Right cardiac atrium (tissue), 5 donors: ENCODE results near the gene MICU1. TPM values are rescaled to one million over a fixed set of nuclear protein-coding genes. Genes with fewer than 3 reads are reported as not detected.
"Not testable (repeated sequence)": the region's sequence is repeated elsewhere in the genome, so short reads cannot be mapped to it uniquely, and the experiment has no call there.

ENCODE experiments used
- ATAC-seq, 2 donors: fragments of 200-7000 bp; cut with Tn5 transposase; one replicate each; pipeline versions ENCODE4 v1.8.0 to v1.9.1; 2020; ENCODE audit warnings: moderate library complexity in 2 of 2, mild to moderate bottlenecking in 1 of 2
- DNase-seq, 3 donors: peaks; one replicate each; pipeline ENCODE4 v3.0.0-alpha.2; 2020
- H3K27ac ChIP-seq: one replicate; pipeline ENCODE4 v1.5.1; 2013; ENCODE audit warnings: mild to moderate bottlenecking, low read length, control low read depth, moderate library complexity
- H3K27me3 ChIP-seq: one replicate; pipeline ENCODE4 v1.6.1; 2013; ENCODE audit not compliant: control insufficient read depth, insufficient read depth
- H3K4me1 ChIP-seq: one replicate; pipeline ENCODE4 v1.6.1; 2013; ENCODE audit warnings: low read length; ENCODE audit not compliant: control insufficient read depth, insufficient read depth
- H3K4me3 ChIP-seq: one replicate; pipeline ENCODE4 v1.5.1; 2013; ENCODE audit warnings: low read length, control low read depth
- H3K9me3 ChIP-seq: one replicate; pipeline ENCODE4 v1.6.1; 2013; ENCODE audit warnings: low read length; ENCODE audit not compliant: control insufficient read depth
- WGBS: extraction: QIAGEN DNeasy Blood & Tissue Kit; methylation state at CpG from one replicate; pipeline ENCODE4 v1.1.7; 2013; 5-methylcytosine and 5-hydroxymethylcytosine counted together
- intact Hi-C, 4 donors: fragments of 100-400 bp; cut with DNase I; formaldehyde crosslinking; loops; one replicate each; pipeline versions ENCODE4 v1.11.0 to v1.14.0; 2022 to 2023
- polyA plus RNA-seq: library from polyadenylated mRNA; stranded (reverse); fragments of 200-250 nt; gene quantifications from one replicate; pipeline ENCODE4 v1.2.3, GENCODE V29; 2013
- total RNA-seq, 4 donors: library from RNA; stranded (reverse); fragmentation: NEBNext Ultra II Directional; extraction: Animal tissue kit (Norgen Biotek cat#: 25700); gene quantifications; one replicate each; pipeline ENCODE4 v1.2.1, GENCODE V29; 2021
- donor health status: healthy with polysubstance abuse.
- donor health status: DM: no; HTN: yes; CAD: no.
- donor health status: DM: no; HTN: no; CAD: no.
- donor health status: DM: no; HTN: yes; CAD: no; lungs with severe emphysema.
- donor health status: DM: yes; HTN: yes; CAD: no.

MICU1 gene
- total and polyA plus RNA-seq, 5 donors = 35.3 to 51.2 (median 42.0) TPM

- H3K9me3 ChIP-seq = no peaks in the 10 kb centered on the region
- H3K4me3 ChIP-seq = no peak overlapping the region
- H3K27me3 ChIP-seq = no peaks in the 10 kb centered on the region
- 77% methylated on average over 3 of the region's 3 CpGs for WGBS
- DNase-seq (no peak), ATAC-seq (no peak)
- intact Hi-C loops = no loop called here
- no peak overlapping the region for H3K27ac ChIP-seq
- no peaks in the 10 kb centered on the region for H3K4me1 ChIP-seq
Measured at GRCh38 chr10:72654720-72655119, 28.8 kb upstream of the MICU1 start.

GRCh38 chr10:72653383-72654096 is 27.7 kb upstream of the MICU1 start:
- 69% methylated on average over 6 of the region's 6 CpGs for WGBS
- ATAC-seq (no peak), DNase-seq (no peak)
- intact Hi-C loops = no loop called here
- Histone ChIP-seq H3K27me3 (no peaks in the 10 kb centered on the region), H3K9me3 (no peaks in the 10 kb centered on the region), H3K4me1 (no peaks in the 10 kb centered on the region), H3K4me3 (no peak overlapping the region), H3K27ac (no peak overlapping the region)

GRCh38 chr10:72649291-72649690 is 23.4 kb upstream of the MICU1 start:
- ATAC-seq = no peak
- 58% methylated on average over 5 of the region's 5 CpGs for WGBS
- no peaks in the 10 kb centered on the region for H3K4me1 ChIP-seq
- H3K4me3 ChIP-seq = no peak overlapping the region
- no peak overlapping the region for H3K27ac ChIP-seq
- no peaks in the 10 kb centered on the region for H3K27me3 ChIP-seq
- DNase-seq = no peak
- H3K9me3 ChIP-seq = no peaks in the 10 kb centered on the region
- intact Hi-C loops = no loop called here

GRCh38 chr10:72648301-72648700 is 22.4 kb upstream of the MICU1 start:
- Histone ChIP-seq H3K4me3 (no peak overlapping the region), H3K27ac (no peak overlapping the region), H3K27me3 (no peaks in the 10 kb centered on the region), H3K4me1 (no peaks in the 10 kb centered on the region), H3K9me3 (no peaks in the 10 kb centered on the region)
- ATAC-seq (no peak), DNase-seq (no peak)
- intact Hi-C loops = no loop called here
- 94% methylated on average over 1 of the region's 1 CpG for WGBS

- ATAC-seq, H3K27me3 ChIP-seq, H3K4me1 ChIP-seq, H3K9me3 ChIP-seq, DNase-seq, H3K27ac ChIP-seq, intact Hi-C loops, H3K4me3 ChIP-seq: not testable (repeated sequence)
- 90% methylated on average over 3 of the region's 3 CpGs for WGBS
Measured at GRCh38 chr10:72646971-72647370, 21.1 kb upstream of the MICU1 start.

- peak in 1 of 2 donors; percentile 75 for ATAC-seq
- intact Hi-C loops = no loop called here
- Histone ChIP-seq H3K27me3 (no peaks in the 10 kb centered on the region), H3K27ac (no peak overlapping the region), H3K9me3 (no peaks in the 10 kb centered on the region), H3K4me3 (no peak overlapping the region), H3K4me1 (no peaks in the 10 kb centered on the region)
- DNase-seq = no peak
- WGBS = 60% methylated on average over 2 of the region's 2 CpGs
Measured at GRCh38 chr10:72645263-72645858, 19.5 kb upstream of the MICU1 start.

GRCh38 chr10:72642318-72642717 is 16.4 kb upstream of the MICU1 start:
- no peak for DNase-seq
- no peak overlapping the region for H3K27ac ChIP-seq
- no peaks in the 10 kb centered on the region for H3K4me1 ChIP-seq
- H3K27me3 ChIP-seq = no peaks in the 10 kb centered on the region
- ATAC-seq = no peak
- no peaks in the 10 kb centered on the region for H3K9me3 ChIP-seq
- H3K4me3 ChIP-seq = no peak overlapping the region
- intact Hi-C loops = no loop called here
- WGBS = 91% methylated on average over 5 of the region's 5 CpGs

- Histone ChIP-seq H3K4me3 (no peak overlapping the region), H3K4me1 (no peaks in the 10 kb centered on the region), H3K9me3 (no peaks in the 10 kb centered on the region), H3K27ac (no peak overlapping the region), H3K27me3 (no peaks in the 10 kb centered on the region)
- intact Hi-C loops = no loop called here
- ATAC-seq = no peak
- 85% methylated on average over 5 of the region's 5 CpGs for WGBS
- no peak for DNase-seq
Measured at GRCh38 chr10:72639441-72639873, 13.6 kb upstream of the MICU1 start.

GRCh38 chr10:72638586-72639440 is 12.9 kb upstream of the MICU1 start:
- H3K27ac ChIP-seq = no peak overlapping the region
- DNase-seq (no peak), ATAC-seq (no peak)
- H3K4me1 ChIP-seq = no peaks in the 10 kb centered on the region
- H3K4me3 ChIP-seq = no peak overlapping the region
- no peaks in the 10 kb centered on the region for H3K27me3 ChIP-seq
- no peaks in the 10 kb centered on the region for H3K9me3 ChIP-seq
- WGBS = 77% methylated on average over 4 of the region's 4 CpGs
- intact Hi-C loops = no loop called here

GRCh38 chr10:72637398-72637857 is 11.5 kb upstream of the MICU1 start:
- Histone ChIP-seq H3K4me1 (no peaks in the 10 kb centered on the region), H3K27me3 (no peaks in the 10 kb centered on the region), H3K4me3 (no peak overlapping the region), H3K9me3 (no peaks in the 10 kb centered on the region), H3K27ac (peak overlapping the region; percentile 23)
- ATAC-seq (peak; percentile 97 to 98), DNase-seq (peak; percentile 47 to 73 (median 58))
- WGBS = 9% methylated on average over 4 of the region's 4 CpGs
- intact Hi-C loops = no loop called here

GRCh38 chr10:72630144-72630543 is 4.3 kb upstream of the MICU1 start:
- 85% methylated on average over 2 of the region's 2 CpGs for WGBS
- H3K27ac ChIP-seq = no peak overlapping the region

More at GRCh38 chr10:72630144-72630543, 4.3 kb upstream of the MICU1 start:
- intact Hi-C loops = no loop called here
- Histone ChIP-seq H3K9me3 (no peaks in the 10 kb centered on the region), H3K4me3 (no peak overlapping the region), H3K4me1 (no peaks in the 10 kb centered on the region), H3K27me3 (no peaks in the 10 kb centered on the region)
- DNase-seq (no peak), ATAC-seq (no peak)
